Measurements from ENCODE around the gene SLC9A8.

SLC9A8 gene

DNA sequence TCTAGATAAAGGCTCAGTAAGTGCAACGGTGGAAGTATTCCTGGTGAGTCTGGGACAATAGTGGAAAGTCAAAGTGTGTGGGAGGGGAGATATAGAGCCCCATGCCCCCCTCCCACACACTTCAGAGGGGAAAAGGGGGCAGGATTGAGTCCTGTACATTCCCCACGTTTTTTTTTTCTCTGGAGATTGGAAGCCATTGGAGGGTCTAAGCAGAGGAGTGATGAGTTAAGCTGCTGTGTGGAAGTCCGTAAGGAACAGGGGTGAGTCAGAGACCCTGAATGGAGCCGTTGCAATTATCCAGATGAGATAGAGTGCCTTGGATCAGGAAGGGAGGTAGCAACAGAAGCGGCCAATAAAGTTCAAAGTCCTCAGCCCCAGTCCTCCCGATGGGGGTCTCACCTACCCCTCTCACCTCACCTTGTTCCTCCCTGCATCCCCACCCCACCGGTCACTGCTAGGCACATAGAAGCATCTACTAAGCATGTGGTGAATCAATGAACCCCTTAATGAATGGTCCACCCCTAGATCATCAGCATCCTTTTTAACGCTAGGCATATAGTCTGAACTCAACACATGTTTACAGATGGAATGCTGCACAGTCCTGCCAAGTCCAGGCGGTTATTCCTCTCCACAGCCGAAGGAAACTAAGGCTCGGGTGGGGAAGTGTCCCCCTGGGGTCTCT is 662 bp upstream of the SLC9A8 start:
- DNase-seq (ENCODE audit: low read depth in 3 of 3, low spot score in 1 of 3) = no peak

GRCh38 chr20:49813305-49813974 is 812 bp downstream of the SLC9A8 start:
- no peak for DNase-seq (ENCODE audit: low read depth in 3 of 3, low spot score in 1 of 3)

- no peak for DNase-seq (ENCODE audit: low read depth in 3 of 3, low spot score in 1 of 3)
Measured at GRCh38 chr20:49814057-49814694, 1.5 kb downstream of the SLC9A8 start.

GRCh38 chr20:49818816-49819215 is 6.2 kb downstream of the SLC9A8 start:
- no peak for DNase-seq (ENCODE audit: low read depth in 3 of 3, low spot score in 1 of 3)

DNA sequence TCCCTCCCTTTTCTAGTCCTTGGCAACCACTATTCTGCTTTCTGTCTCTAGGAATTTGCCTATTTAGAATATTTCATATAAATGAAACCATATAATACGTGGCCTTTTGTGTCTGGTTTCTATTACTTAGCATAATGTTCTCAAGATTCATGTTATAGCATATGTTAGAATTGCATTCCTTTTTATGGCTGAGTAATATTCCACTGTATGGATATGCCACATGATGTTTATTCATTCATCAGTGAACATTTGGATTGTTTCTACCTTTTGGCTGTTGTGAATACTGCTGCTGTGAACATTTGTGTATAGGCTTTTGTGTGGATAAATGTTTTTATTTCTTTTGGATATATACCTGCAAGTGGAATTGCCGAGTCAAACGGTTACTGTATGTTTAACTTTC is 7.1 kb downstream of the SLC9A8 start:
- no peak for DNase-seq (ENCODE audit: low read depth in 3 of 3, low spot score in 1 of 3)

DNA sequence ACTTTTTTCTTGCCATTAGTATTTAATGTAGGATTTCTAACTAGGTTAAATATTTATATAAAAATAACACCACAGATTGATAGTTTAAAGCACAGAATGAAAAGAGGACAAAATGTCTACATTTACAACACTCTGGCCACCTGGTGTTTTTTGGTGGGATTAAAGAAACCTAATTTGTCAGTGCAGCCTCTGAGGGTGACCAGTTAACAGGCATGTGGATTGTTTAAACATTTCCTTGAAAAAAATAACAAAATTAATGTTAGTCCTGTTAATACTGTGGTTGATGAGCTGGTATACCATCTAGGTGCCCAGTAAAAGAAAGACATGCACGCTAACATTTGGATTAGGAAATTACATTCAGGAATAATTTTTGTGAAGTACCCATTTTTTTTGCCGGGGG is 8.8 kb downstream of the SLC9A8 start:
- DNase-seq (ENCODE audit: low read depth in 3 of 3, low spot score in 1 of 3) = no peak

DNA sequence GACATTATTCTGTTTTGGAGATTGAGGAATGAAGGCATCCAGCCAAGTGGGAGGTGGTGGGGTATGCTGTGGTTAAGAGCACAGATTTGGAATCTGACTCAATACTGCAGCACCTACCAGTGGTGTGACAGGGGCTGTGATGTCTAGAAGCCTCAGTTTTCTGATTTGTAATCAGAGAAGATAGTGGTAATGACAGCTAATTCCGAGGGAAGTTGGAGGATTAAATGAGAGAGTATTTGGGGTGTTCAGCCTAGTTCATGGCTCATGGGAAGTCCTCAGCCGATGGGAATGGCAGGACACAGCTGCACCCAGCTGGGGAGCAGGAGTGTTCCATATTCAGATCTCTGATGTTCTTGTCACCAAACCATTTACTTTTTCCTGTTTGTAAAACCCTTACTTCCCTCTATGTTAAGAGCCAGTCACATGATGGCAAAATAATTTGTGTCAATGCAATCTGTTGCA is 9.3 kb downstream of the SLC9A8 start:
- DNase-seq (ENCODE audit: low read depth in 3 of 3, low spot score in 1 of 3) = no peak

- no peak for DNase-seq (ENCODE audit: low read depth in 3 of 3, low spot score in 1 of 3)
Measured at GRCh38 chr20:49823152-49823847, 10.7 kb downstream of the SLC9A8 start.

- no peak for DNase-seq (ENCODE audit: low read depth in 3 of 3, low spot score in 1 of 3)
Measured at GRCh38 chr20:49824206-49824605, 11.6 kb downstream of the SLC9A8 start.

DNA sequence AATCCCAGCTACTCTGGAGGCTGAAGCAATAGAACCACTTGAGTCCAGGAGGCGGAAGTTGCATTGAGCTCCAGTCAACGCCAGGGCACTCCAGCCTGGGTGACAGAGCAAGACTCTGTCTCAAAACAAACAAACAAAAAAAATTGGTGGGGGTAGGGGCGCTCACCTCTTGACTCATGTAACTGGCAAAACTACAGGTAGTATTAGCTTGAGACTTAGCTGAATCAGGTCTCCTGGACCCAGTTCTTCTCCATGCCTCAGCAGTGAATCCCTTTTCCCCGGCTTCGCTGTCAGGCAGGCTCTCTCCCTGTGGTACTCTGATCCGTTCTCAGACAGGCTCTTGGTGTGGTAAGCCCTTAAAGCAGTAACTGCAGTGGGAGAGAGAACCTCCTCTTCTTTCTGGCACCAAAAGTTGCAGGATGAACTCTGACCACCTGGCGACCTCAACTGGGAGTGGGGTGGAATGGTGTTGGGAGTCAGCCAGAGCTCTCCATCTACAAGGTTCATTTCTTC is 12.9 kb downstream of the SLC9A8 start:
- DNase-seq (ENCODE audit: low read depth in 3 of 3, low spot score in 1 of 3) = no peak

- DNase-seq (ENCODE audit: low read depth in 3 of 3, low spot score in 1 of 3) = no peak
Measured at GRCh38 chr20:49831022-49831769, 18.6 kb downstream of the SLC9A8 start.

- DNase-seq (ENCODE audit: low read depth in 3 of 3, low spot score in 1 of 3) = no peak
Measured at GRCh38 chr20:49831770-49832631, 19.4 kb downstream of the SLC9A8 start.

DNA sequence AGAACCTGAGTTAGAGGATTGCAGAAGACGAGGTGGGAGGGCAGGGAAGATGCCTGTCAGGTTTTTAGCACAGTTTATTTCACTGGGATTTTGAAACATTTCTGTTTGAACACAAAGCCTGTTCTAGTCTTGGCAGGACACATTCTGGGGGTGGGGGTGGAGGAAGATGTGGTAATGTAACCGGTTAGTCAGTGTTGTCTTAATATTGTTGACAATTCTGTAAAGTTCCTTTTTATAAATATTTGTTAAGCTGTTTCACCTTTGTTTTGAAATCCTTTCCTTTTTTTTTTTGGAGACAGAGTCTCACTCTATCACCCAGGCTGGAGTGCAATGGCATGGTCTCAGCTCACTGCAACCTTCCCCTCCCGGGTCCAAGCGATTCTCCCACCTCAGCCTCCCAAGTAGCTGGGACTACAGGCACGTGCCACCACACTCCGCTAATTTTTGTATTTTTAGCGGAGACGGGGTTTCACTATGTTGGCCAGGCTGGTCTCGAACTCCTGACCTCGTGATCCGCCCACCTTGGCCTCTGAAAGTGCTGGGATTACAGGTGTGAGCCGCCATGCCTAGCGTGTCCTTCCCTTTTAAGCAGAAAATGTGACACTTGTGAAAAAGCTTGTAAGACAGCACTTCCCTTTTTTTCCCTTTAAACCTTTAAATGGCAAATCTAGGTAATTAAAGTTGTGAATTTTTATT is 20.2 kb downstream of the SLC9A8 start:
- DNase-seq (ENCODE audit: low read depth in 3 of 3, low spot score in 1 of 3) = no peak

DNA sequence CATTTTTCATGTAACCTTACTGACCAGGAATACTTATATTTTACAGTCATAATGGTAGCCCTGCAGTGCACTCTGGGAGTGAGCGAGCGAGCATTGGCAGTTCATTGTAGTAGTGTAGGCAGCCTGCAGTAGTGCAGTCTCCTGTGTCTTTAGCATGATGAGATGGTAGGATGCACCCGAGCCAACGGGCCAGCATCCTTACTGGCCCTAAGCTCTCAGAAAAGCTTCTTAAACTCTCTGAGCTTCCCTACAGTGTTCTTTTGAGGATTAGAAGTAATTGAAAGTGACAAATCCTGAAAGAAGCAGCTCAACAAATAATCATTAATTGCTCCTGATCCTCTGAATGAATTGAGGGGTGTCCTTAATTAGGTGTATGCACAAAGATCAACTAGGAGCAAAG is 20.9 kb downstream of the SLC9A8 start:
- DNase-seq (ENCODE audit: low read depth in 3 of 3, low spot score in 1 of 3) = no peak

DNA sequence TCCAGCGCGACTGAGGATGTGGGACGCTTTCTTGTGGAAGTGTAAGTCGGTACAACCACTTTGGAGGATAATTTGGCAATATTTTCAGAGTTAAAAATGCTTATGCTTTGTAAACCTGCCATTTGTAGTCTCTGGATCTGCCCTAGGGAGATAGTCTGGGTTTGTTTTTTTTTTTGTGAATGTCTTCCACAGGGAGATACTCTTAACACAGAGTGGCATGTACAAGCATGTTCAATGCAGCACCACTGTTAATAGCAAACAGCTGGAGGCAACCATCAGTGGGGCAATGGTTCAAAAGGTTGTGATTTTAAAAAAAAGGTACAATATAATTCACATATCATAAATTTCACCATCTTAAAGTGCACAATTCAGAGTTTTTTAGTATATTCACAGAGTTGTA is 22.4 kb downstream of the SLC9A8 start:
- no peak for DNase-seq (ENCODE audit: low read depth in 3 of 3, low spot score in 1 of 3)

DNA sequence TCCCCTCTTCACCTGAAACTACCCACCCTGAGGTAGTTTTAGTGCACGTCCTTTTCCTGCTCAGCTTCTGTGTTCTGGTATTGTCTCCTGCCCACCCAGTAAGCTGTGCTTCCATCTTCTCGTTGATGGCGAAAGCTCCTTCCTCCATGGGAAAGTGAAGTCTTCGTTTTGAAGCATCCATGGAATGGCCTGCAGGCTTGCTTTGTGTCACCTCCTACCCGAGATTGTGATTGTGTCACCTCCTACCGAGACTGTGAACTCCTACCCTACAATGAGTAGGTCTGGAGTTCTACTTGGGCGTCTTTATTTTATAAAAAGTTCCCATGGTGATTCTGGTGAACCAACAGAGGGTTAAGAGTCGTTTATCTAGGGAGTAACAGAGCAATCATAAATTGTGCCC is 25.9 kb downstream of the SLC9A8 start:
- no peak for DNase-seq (ENCODE audit: low read depth in 3 of 3, low spot score in 1 of 3)

DNA sequence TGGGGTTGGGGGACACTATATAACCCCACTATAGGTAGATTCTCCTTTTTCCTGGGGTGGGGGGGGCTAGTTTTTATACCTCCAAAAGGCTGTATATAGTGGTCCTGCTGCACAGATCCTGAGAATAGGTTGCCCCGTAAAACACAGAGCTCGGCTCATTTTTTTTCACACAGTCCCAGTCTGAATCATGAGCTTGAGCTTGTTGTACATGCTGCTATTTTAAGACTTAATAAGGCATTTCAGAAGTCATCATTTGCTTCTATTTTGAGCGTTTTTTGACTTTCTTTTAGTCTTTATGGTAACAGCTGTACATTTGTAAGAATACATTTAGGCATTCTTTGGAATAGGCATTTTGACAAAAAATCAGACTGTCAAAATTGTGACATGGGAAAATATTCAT is 30.5 kb downstream of the SLC9A8 start:
- no peak for DNase-seq (ENCODE audit: low read depth in 3 of 3, low spot score in 1 of 3)

DNA sequence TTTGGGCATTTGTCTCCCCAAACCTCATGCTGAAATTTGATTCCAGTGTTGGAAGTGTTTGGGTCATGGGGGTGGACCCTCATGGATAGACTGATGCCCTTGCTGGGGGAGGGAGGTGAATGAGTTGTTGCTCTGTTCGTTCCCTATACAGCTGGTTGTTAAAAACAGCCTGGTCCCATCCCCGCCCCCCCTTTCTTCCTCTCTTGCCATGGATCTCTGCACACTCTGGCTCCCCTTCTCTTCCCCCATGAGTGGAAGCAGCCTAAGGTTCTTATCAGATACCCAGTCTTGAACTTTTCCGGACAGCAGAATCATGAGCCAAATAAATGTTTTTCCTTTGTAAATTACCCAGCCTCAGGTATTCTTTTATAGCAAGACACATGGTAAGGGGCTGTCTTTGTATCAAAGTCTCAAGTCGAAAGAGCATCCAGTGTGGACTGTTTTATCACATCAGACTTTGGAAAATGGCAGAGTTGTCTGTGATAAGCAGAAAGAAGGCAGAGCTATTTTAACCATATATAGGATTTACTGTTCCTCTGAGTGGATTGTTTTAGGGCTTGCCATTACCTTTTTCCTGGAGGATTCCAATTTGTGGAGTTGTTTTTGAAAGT is 31.2 kb downstream of the SLC9A8 start:
- DNase-seq (ENCODE audit: low read depth in 3 of 3, low spot score in 1 of 3) = no peak

DNA sequence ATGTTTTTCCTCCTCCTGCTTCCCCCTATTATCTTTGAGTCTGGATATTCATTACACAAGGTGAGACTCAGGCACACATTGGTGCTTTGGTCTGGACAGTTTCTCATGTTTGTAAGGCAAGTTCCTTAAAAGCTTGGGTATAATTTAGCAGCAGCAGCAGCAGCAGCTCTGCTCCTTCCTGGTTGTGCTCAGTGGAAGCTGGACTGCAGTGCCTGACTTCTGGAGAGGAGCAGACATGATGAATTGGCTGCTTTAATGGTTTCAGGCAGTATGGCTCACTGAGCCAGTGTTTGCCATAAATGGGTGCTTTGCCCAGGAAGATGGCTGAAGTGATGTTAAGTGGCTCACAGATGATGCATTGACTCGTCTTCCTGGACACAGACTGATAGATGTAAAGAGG is 32.4 kb downstream of the SLC9A8 start:
- no peak for DNase-seq (ENCODE audit: low read depth in 3 of 3, low spot score in 1 of 3)

All from stimulated activated CD4-positive, alpha-beta T cell treated with anti-CD3 and anti-CD28 coated beads, TNF-alpha, amount 100 ng/mL, for 1 hour (primary cell).